ENCODE results near the gene IQSEC3. TPM values are rescaled to one million over a fixed set of nuclear protein-coding genes. Genes with fewer than 3 reads are reported as not detected.

Gene IQSEC3
- polyA plus RNA-seq, 2 donors, result 0.13 to 0.14 TPM

DNA sequence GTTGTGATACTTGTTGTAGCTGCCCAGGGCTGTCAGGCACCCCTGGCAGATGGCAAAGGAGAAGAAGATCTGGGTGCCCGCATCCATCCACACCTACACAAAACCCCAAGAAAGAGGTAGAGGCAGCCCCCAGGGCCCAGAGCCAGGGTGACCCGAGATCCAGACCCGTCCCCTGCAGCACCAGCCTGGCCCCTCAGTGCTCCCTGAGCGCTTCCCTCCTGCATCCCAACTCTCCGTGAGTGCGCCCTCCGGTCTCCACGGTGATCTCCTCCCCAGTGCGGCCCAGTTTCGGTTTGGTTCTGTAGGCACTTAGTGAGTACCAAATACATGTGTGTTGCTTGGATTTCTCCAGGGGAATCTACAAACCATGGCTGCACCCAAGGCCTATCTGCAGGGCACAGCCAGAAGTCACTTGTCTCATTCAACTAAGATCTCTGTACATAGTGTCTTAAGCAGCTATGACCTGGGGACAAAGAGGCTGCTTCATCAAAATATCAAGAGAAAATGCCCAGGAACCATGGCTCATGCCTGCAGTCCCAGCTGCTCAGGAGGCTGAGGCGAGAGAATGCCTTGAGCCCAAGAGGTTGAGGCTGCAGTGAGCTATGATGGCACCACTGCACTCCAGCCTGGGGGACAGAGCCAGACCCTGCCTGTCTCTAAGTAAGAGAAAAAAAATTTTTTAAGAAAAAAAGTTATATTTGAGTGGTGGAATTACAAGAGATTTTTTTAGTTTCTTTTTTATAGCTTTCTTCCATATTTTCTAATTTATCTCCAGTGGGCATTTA lies 131.5 kb downstream of the IQSEC3 start:
- no peaks in the 10 kb centered on the region for H3K27me3 ChIP-seq (ENCODE audit: control insufficient read depth in 1 of 2, insufficient read depth in 2 of 2, low read length in 2 of 2)
- H3K4me3 ChIP-seq (ENCODE audit: low read depth in 1 of 2, low read length in 2 of 2), result no peak overlapping the region
- no peak overlapping the region for H3K27ac ChIP-seq (ENCODE audit: low read depth in 2 of 2, low read length in 1 of 2)
- H3K4me1 ChIP-seq (ENCODE audit: control insufficient read depth in 2 of 2, insufficient read depth in 2 of 2, low read length in 1 of 2), result no peaks in the 10 kb centered on the region
- WGBS, 2 donors, result 94 to 96% methylated on average over 11 of the region's 11 CpGs
- no peaks in the 10 kb centered on the region for H3K9me3 ChIP-seq (ENCODE audit: control insufficient read depth in 2 of 2, insufficient read depth in 1 of 2, low read depth in 1 of 2, low read length in 1 of 2)
- no peaks in the 10 kb centered on the region for H3K36me3 ChIP-seq (ENCODE audit: control insufficient read depth in 2 of 2, insufficient read depth in 2 of 2, low read length in 1 of 2)

- H3K27ac ChIP-seq (ENCODE audit: low read depth in 2 of 2, low read length in 1 of 2), result no peak overlapping the region
- no peaks in the 10 kb centered on the region for H3K27me3 ChIP-seq (ENCODE audit: control insufficient read depth in 1 of 2, insufficient read depth in 2 of 2, low read length in 2 of 2)
- WGBS, 2 donors, result 52 to 59% methylated on average over 9 of the region's 9 CpGs
- no peak overlapping the region for H3K4me3 ChIP-seq (ENCODE audit: low read depth in 1 of 2, low read length in 2 of 2)
- H3K9me3 ChIP-seq (ENCODE audit: control insufficient read depth in 2 of 2, insufficient read depth in 1 of 2, low read depth in 1 of 2, low read length in 1 of 2), result no peaks in the 10 kb centered on the region
- peaks cover 2 to 3% of the 10 kb centered on the region in 2 donors for H3K4me1 ChIP-seq (ENCODE audit: control insufficient read depth in 2 of 2, insufficient read depth in 2 of 2, low read length in 1 of 2)
- no peaks in the 10 kb centered on the region for H3K36me3 ChIP-seq (ENCODE audit: control insufficient read depth in 2 of 2, insufficient read depth in 2 of 2, low read length in 1 of 2)
Observed at GRCh38 chr12:198705-199104, 132.1 kb downstream of the IQSEC3 start.

DNA sequence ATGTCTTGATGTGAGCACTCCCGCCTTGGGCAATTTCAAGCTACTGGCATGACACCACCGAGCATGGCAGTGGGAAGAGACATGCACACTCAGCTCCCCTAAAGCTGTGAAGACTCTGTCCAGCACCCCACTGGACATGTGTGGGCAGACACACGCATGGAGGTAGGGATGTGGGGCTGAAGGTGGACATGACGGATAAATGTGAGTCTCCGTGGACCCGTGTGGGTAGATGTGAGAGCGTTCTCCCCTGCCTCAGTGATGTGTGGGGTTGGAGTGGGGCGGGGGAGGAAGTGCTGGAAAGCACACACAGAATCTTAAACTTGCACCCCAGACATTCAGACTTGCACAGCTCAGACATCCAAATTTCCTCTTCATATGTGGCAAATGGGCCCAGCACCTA lies 134.8 kb downstream of the IQSEC3 start:
- Histone ChIP-seq H3K4me1 (ENCODE audit: control insufficient read depth in 2 of 2, insufficient read depth in 2 of 2, low read length in 1 of 2) (peaks cover 4 to 8% of the 10 kb centered on the region in 2 donors), H3K36me3 (ENCODE audit: control insufficient read depth in 2 of 2, insufficient read depth in 2 of 2, low read length in 1 of 2) (no peaks in the 10 kb centered on the region), H3K27ac (ENCODE audit: low read depth in 2 of 2, low read length in 1 of 2) (no peak overlapping the region), H3K27me3 (ENCODE audit: control insufficient read depth in 1 of 2, insufficient read depth in 2 of 2, low read length in 2 of 2) (peaks cover 0 to 3% of the 10 kb centered on the region in 2 donors), H3K4me3 (ENCODE audit: low read depth in 1 of 2, low read length in 2 of 2) (no peak overlapping the region), H3K9me3 (ENCODE audit: control insufficient read depth in 2 of 2, insufficient read depth in 1 of 2, low read depth in 1 of 2, low read length in 1 of 2) (no peaks in the 10 kb centered on the region)
- 75 to 78% methylated on average over 8 of the region's 8 CpGs for WGBS, 2 donors

- Histone ChIP-seq H3K4me1 (ENCODE audit: control insufficient read depth in 2 of 2, insufficient read depth in 2 of 2, low read length in 1 of 2) (peaks cover 4 to 8% of the 10 kb centered on the region in 2 donors), H3K27me3 (ENCODE audit: control insufficient read depth in 1 of 2, insufficient read depth in 2 of 2, low read length in 2 of 2) (peaks cover 3% of the 10 kb centered on the region in 2 donors), H3K36me3 (ENCODE audit: control insufficient read depth in 2 of 2, insufficient read depth in 2 of 2, low read length in 1 of 2) (no peaks in the 10 kb centered on the region), H3K27ac (ENCODE audit: low read depth in 2 of 2, low read length in 1 of 2) (no peak overlapping the region), H3K4me3 (ENCODE audit: low read depth in 1 of 2, low read length in 2 of 2) (no peak overlapping the region), H3K9me3 (ENCODE audit: control insufficient read depth in 2 of 2, insufficient read depth in 1 of 2, low read depth in 1 of 2, low read length in 1 of 2) (no peaks in the 10 kb centered on the region)
- 51 to 55% methylated on average over 15 of the region's 15 CpGs for WGBS, 2 donors
Observed at GRCh38 chr12:202081-202731, 135.6 kb downstream of the IQSEC3 start.

DNA sequence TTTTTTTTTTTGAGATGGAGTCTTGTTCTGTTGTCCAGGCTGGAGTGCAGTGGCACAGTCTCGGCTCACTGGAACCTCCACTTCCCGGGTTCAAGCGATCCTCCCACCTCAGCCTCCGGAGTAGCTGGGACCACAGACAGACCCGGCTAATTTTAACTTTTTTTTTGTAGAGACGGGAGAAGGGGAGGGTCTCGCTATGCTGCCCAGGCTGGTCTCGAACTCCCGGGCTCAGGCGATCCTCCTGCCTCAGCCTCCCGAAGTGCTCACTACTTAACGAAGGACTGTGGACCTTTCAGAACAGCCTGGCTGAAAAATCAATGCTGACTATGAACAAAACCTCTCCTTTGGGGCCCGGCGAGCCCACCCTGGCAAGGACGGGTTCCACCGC lies 136.5 kb downstream of the IQSEC3 start:
- peaks cover 3 to 6% of the 10 kb centered on the region in 2 donors for H3K27me3 ChIP-seq (ENCODE audit: control insufficient read depth in 1 of 2, insufficient read depth in 2 of 2, low read length in 2 of 2)

GRCh38 chr12:203462-204260 lies 137.1 kb downstream of the IQSEC3 start:
- WGBS, 2 donors, result 25 to 30% methylated on average over 55 to 84 of the region's 84 CpGs
- peak overlapping the region in 1 of 2 donors; percentile 33 for H3K4me3 ChIP-seq (ENCODE audit: low read depth in 1 of 2, low read length in 2 of 2)
- no peak overlapping the region for H3K27ac ChIP-seq (ENCODE audit: low read depth in 2 of 2, low read length in 1 of 2)
- H3K9me3 ChIP-seq (ENCODE audit: control insufficient read depth in 2 of 2, insufficient read depth in 1 of 2, low read depth in 1 of 2, low read length in 1 of 2), result no peaks in the 10 kb centered on the region
- peaks cover 3 to 6% of the 10 kb centered on the region in 2 donors for H3K27me3 ChIP-seq (ENCODE audit: control insufficient read depth in 1 of 2, insufficient read depth in 2 of 2, low read length in 2 of 2)
- peaks cover 4 to 8% of the 10 kb centered on the region in 2 donors for H3K4me1 ChIP-seq (ENCODE audit: control insufficient read depth in 2 of 2, insufficient read depth in 2 of 2, low read length in 1 of 2)
- no peaks in the 10 kb centered on the region for H3K36me3 ChIP-seq (ENCODE audit: control insufficient read depth in 2 of 2, insufficient read depth in 2 of 2, low read length in 1 of 2)

More for the DNA sequence above, 136.5 kb downstream of the IQSEC3 start:
- H3K36me3 ChIP-seq (ENCODE audit: control insufficient read depth in 2 of 2, insufficient read depth in 2 of 2, low read length in 1 of 2), result no peaks in the 10 kb centered on the region
- peaks cover 4 to 8% of the 10 kb centered on the region in 2 donors for H3K4me1 ChIP-seq (ENCODE audit: control insufficient read depth in 2 of 2, insufficient read depth in 2 of 2, low read length in 1 of 2)
- 61 to 66% methylated on average over 16 of the region's 16 CpGs for WGBS, 2 donors
- H3K9me3 ChIP-seq (ENCODE audit: control insufficient read depth in 2 of 2, insufficient read depth in 1 of 2, low read depth in 1 of 2, low read length in 1 of 2), result no peaks in the 10 kb centered on the region
- H3K4me3 ChIP-seq (ENCODE audit: low read depth in 1 of 2, low read length in 2 of 2), result peak overlapping the region in 1 of 2 donors; percentile 33
- H3K27ac ChIP-seq (ENCODE audit: low read depth in 2 of 2, low read length in 1 of 2), result no peak overlapping the region

- no peaks in the 10 kb centered on the region for H3K9me3 ChIP-seq (ENCODE audit: control insufficient read depth in 2 of 2, insufficient read depth in 1 of 2, low read depth in 1 of 2, low read length in 1 of 2)
- peaks cover 3 to 6% of the 10 kb centered on the region in 2 donors for H3K27me3 ChIP-seq (ENCODE audit: control insufficient read depth in 1 of 2, insufficient read depth in 2 of 2, low read length in 2 of 2)
- H3K4me3 ChIP-seq (ENCODE audit: low read depth in 1 of 2, low read length in 2 of 2), result no peak overlapping the region
- H3K27ac ChIP-seq (ENCODE audit: low read depth in 2 of 2, low read length in 1 of 2), result no peak overlapping the region
- WGBS, 2 donors, result 84 to 92% methylated on average over 11 of the region's 11 CpGs
- no peaks in the 10 kb centered on the region for H3K36me3 ChIP-seq (ENCODE audit: control insufficient read depth in 2 of 2, insufficient read depth in 2 of 2, low read length in 1 of 2)
- peaks cover 4 to 8% of the 10 kb centered on the region in 2 donors for H3K4me1 ChIP-seq (ENCODE audit: control insufficient read depth in 2 of 2, insufficient read depth in 2 of 2, low read length in 1 of 2)
Observed at GRCh38 chr12:204261-204678, 137.7 kb downstream of the IQSEC3 start.

- WGBS, 2 donors, result 74 to 76% methylated on average over 4 of the region's 4 CpGs
- no peaks in the 10 kb centered on the region for H3K9me3 ChIP-seq (ENCODE audit: control insufficient read depth in 2 of 2, insufficient read depth in 1 of 2, low read depth in 1 of 2, low read length in 1 of 2)
- H3K27me3 ChIP-seq (ENCODE audit: control insufficient read depth in 1 of 2, insufficient read depth in 2 of 2, low read length in 2 of 2), result peaks cover 3 to 6% of the 10 kb centered on the region in 2 donors
- H3K27ac ChIP-seq (ENCODE audit: low read depth in 2 of 2, low read length in 1 of 2), result no peak overlapping the region
- no peaks in the 10 kb centered on the region for H3K36me3 ChIP-seq (ENCODE audit: control insufficient read depth in 2 of 2, insufficient read depth in 2 of 2, low read length in 1 of 2)
- H3K4me1 ChIP-seq (ENCODE audit: control insufficient read depth in 2 of 2, insufficient read depth in 2 of 2, low read length in 1 of 2), result peaks cover 4 to 8% of the 10 kb centered on the region in 2 donors
- H3K4me3 ChIP-seq (ENCODE audit: low read depth in 1 of 2, low read length in 2 of 2), result no peak overlapping the region
Observed at GRCh38 chr12:205026-205425, 138.5 kb downstream of the IQSEC3 start.

DNA sequence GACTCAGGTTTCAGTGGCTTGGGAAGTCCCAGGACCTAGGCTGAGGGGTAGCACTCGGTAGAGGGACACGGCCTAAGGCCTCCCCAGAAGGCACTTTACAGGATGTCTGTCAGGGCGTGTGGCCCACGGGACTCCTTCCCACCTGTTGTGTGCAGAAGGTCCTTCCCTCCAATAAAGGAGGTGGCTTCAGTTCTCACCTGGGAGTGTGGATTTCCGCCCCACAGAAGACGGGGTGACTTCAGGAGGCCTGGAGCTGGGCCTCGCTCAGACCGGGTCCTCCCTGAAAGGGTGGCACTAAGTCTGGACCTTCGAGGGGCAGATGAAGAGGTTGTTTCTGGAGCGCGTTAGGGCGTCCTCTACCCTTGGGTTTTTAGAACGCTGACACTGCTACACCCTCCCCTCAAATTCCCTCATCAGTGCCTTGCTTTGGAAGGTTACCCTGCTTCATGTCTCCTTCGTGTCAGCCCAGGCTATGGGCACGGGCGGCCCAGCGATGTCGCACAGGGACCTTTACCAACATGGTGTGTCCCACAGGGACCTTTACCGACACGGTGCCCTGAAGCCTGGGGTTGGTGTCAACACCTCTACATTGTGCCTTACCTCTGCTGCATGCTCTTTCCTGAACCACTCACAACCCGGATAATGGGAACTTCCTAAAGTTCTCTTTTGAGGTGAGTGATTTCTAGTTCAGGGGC lies 140.3 kb downstream of the IQSEC3 start:
- WGBS, 2 donors, result 91% methylated on average over 21 of the region's 21 CpGs
- Histone ChIP-seq H3K27ac (ENCODE audit: low read depth in 2 of 2, low read length in 1 of 2) (no peak overlapping the region), H3K36me3 (ENCODE audit: control insufficient read depth in 2 of 2, insufficient read depth in 2 of 2, low read length in 1 of 2) (no peaks in the 10 kb centered on the region), H3K27me3 (ENCODE audit: control insufficient read depth in 1 of 2, insufficient read depth in 2 of 2, low read length in 2 of 2) (peaks cover 3 to 6% of the 10 kb centered on the region in 2 donors), H3K4me3 (ENCODE audit: low read depth in 1 of 2, low read length in 2 of 2) (no peak overlapping the region), H3K4me1 (ENCODE audit: control insufficient read depth in 2 of 2, insufficient read depth in 2 of 2, low read length in 1 of 2) (peaks cover 4 to 8% of the 10 kb centered on the region in 2 donors), H3K9me3 (ENCODE audit: control insufficient read depth in 2 of 2, insufficient read depth in 1 of 2, low read depth in 1 of 2, low read length in 1 of 2) (no peaks in the 10 kb centered on the region)

Data from esophagus (tissue), 2 donors.